Thyroid gland (tissue), 4 donors: ENCODE data around the gene NDUFA8. TPM values are rescaled to one million over a fixed set of nuclear protein-coding genes. Genes with fewer than 3 reads are reported as not detected.

Experiments
- DNase-seq, 2 donors: peaks; one replicate each; pipeline ENCODE4 v3.0.0-alpha.2; 2019
- H3K27ac ChIP-seq, 3 donors: fragments of 200-600 bp; sonication (generic); 1 replicate in 2 of 3; 2 replicates in 1 of 3; pipeline ENCODE4 v1.5.1; 2016 to 2019; ENCODE audit warnings: mild to moderate bottlenecking in 1 of 3, moderate library complexity in 1 of 3
- H3K27me3 ChIP-seq: fragments of 200-600 bp; sonication (generic); one replicate; pipeline ENCODE4 v1.5.1; 2019
- H3K36me3 ChIP-seq, 2 donors: fragments of 200-600 bp; sonication (generic); one replicate each; pipeline ENCODE4 v1.5.1; 2016 to 2019
- H3K4me1 ChIP-seq, 2 donors: fragments of 200-600 bp; sonication (generic); one replicate each; pipeline ENCODE4 v1.5.1; 2017 to 2019
- H3K4me3 ChIP-seq, 3 donors: fragments of 200-600 bp; sonication (generic); replicated peaks in 1 of 3; 1 replicate in 2 of 3; 2 replicates in 1 of 3; pipeline ENCODE4 v1.5.1; 2016; ENCODE audit warnings: mild to moderate bottlenecking in 1 of 3
- H3K9me3 ChIP-seq: fragments of 200-600 bp; sonication (generic); one replicate; pipeline ENCODE4 v1.5.1; 2017
- POLR2A ChIP-seq, 2 donors: fragments of 450-650 bp; IDR thresholded peaks; one replicate each; pipeline ENCODE4 v1.6.1; 2017; ENCODE audit warnings: antibody characterized with exemption in 2 of 2, mild to moderate bottlenecking in 2 of 2, moderate library complexity in 1 of 2
- WGBS, 2 donors: methylation state at CpG; one replicate each; pipeline ENCODE4 v1.1.5; 2017; 5-methylcytosine and 5-hydroxymethylcytosine counted together
- intact Hi-C: fragments of 100-400 bp; cut with DNase I; formaldehyde crosslinking; loops from one replicate; pipeline ENCODE4 v1.15.1; 2023
- total RNA-seq, 4 donors: library from RNA; depleted of rRNA; stranded (reverse); fragments of >200 nt; gene quantifications; one replicate each; pipeline ENCODE4 v1.2.3, GENCODE V29; 2016
- TF ChIP-seq, protein P1 (sequence below), 6 experiments: fragments of 200-600 bp in 3 of 6; fragments of 450-650 bp in 3 of 6; sonication (generic) in 3 of 6; IDR thresholded peaks; one replicate each; pipeline ENCODE4 v1.5.1; 2016 to 2019; ENCODE audit warnings: antibody characterized with exemption in 6 of 6, mild to moderate bottlenecking in 2 of 6, inconsistent platforms in 1 of 6, moderate library complexity in 1 of 6

The NDUFA8 gene
- total RNA-seq, 4 donors from 2014 or later = 18.1 to 70.7 (median 53.2) TPM

GRCh38 chr9:122179054-122179689 lies 19.6 kb upstream of the NDUFA8 start:
- no peak for DNase-seq
- 83 to 86% methylated on average over 5 of the region's 5 CpGs for WGBS, 2 donors
- Histone ChIP-seq H3K4me1 (no peaks in the 10 kb centered on the region), H3K27me3 (no peaks in the 10 kb centered on the region), H3K9me3 (no peaks in the 10 kb centered on the region), H3K27ac (no peak overlapping the region), H3K36me3 (no peaks in the 10 kb centered on the region), H3K4me3 (no peak overlapping the region)
- intact Hi-C loops = no loop called here
- no peak for TF ChIP-seq POLR2A (IDR thresholded peaks at IDR 0.05)
- TF ChIP-seq, protein P1, sequence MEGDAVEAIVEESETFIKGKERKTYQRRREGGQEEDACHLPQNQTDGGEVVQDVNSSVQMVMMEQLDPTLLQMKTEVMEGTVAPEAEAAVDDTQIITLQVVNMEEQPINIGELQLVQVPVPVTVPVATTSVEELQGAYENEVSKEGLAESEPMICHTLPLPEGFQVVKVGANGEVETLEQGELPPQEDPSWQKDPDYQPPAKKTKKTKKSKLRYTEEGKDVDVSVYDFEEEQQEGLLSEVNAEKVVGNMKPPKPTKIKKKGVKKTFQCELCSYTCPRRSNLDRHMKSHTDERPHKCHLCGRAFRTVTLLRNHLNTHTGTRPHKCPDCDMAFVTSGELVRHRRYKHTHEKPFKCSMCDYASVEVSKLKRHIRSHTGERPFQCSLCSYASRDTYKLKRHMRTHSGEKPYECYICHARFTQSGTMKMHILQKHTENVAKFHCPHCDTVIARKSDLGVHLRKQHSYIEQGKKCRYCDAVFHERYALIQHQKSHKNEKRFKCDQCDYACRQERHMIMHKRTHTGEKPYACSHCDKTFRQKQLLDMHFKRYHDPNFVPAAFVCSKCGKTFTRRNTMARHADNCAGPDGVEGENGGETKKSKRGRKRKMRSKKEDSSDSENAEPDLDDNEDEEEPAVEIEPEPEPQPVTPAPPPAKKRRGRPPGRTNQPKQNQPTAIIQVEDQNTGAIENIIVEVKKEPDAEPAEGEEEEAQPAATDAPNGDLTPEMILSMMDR (IDR thresholded peaks at IDR 0.05) = no peak

DNA sequence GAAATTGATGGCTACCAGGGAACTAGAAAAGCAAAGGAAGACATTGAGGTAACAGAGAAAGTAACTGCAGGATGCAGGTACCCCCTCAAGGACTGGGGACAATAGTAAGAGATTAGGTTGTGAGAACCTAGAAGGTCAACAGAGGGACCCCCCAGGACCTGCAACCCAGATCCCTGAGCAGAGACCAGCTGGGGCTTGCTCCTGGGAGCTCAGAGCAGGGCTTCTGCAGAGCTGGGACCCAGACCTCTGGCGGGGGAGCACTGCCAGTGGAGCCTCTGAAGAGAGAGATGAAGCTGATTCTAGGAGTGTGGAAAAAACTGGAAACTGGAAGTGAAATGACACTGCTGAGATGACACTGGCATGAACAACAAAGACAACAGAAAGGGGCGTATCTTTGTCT lies 17.3 kb upstream of the NDUFA8 start:
- intact Hi-C loops = no loop called here
- H3K36me3 ChIP-seq = no peaks in the 10 kb centered on the region
- no peaks in the 10 kb centered on the region for H3K4me1 ChIP-seq
- no peak for DNase-seq
- TF ChIP-seq, protein P1 (IDR thresholded peaks at IDR 0.05) = no peak
- TF ChIP-seq POLR2A (IDR thresholded peaks at IDR 0.05) = no peak
- no peak overlapping the region for H3K27ac ChIP-seq
- H3K4me3 ChIP-seq = no peak overlapping the region
- H3K9me3 ChIP-seq = no peaks in the 10 kb centered on the region
- H3K27me3 ChIP-seq = no peaks in the 10 kb centered on the region
- 72 to 79% methylated on average over 2 of the region's 2 CpGs for WGBS, 2 donors

DNA sequence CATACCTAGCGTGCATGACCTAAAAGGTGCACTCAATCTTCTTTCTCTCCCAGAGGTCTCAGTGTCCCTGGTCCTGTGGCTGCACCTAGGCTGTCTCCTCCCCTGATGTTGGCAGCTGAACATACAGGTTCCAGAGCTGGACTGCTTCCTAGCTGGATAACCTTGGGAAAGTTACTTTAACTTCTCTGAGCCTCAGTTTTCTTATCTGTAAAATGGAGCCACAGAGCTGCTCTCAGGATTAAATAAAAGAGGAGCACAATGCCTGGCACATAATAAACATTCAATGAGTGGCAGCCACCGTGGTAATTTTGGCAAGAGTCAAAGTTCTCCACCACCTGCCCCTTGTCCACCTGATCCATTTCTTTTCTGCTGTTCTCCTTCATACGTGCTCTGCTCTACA lies 14.1 kb upstream of the NDUFA8 start:
- Histone ChIP-seq H3K4me1 (no peaks in the 10 kb centered on the region), H3K36me3 (no peaks in the 10 kb centered on the region), H3K4me3 (no peak overlapping the region), H3K27ac (no peak overlapping the region), H3K9me3 (no peaks in the 10 kb centered on the region), H3K27me3 (no peaks in the 10 kb centered on the region)
- DNase-seq = no peak
- TF ChIP-seq POLR2A (IDR thresholded peaks at IDR 0.05) = no peak
- TF ChIP-seq, protein P1 (IDR thresholded peaks at IDR 0.05) = no peak
- intact Hi-C loops = no loop called here
- 65 to 66% methylated on average over 3 of the region's 3 CpGs for WGBS, 2 donors

- intact Hi-C loops = no loop called here
- 83 to 88% methylated on average over 7 of the region's 7 CpGs for WGBS, 2 donors
Observed at GRCh38 chr9:122172131-122172530, 12.6 kb upstream of the NDUFA8 start.

DNA sequence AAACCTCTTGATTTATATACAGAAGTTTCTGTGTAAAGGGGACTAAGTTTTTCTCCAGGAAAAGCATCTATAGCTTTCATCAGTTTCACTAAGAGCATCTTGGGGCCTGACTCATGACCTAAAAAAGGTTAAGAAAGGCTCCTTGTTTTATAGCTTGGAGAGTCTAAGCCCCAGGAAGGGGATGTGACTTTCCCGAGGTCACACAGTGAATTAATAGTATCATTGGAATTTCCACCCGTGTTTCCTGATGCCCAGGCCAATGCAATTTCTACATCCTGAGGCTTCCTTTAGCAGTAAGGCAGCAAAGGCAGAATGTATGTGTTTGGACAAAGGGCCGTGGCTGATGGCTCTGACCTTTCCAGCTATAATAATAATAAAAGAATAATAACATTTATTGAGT lies 8.8 kb upstream of the NDUFA8 start:
- Histone ChIP-seq H3K27me3 (no peaks in the 10 kb centered on the region), H3K27ac (no peak overlapping the region), H3K9me3 (no peaks in the 10 kb centered on the region), H3K36me3 (no peaks in the 10 kb centered on the region), H3K4me3 (no peak overlapping the region), H3K4me1 (no peaks in the 10 kb centered on the region)
- DNase-seq = no peak
- no peak for TF ChIP-seq POLR2A (IDR thresholded peaks at IDR 0.05)
- TF ChIP-seq, protein P1 (IDR thresholded peaks at IDR 0.05) = no peak
- 70 to 71% methylated on average over 3 of the region's 3 CpGs for WGBS, 2 donors
- intact Hi-C loops = no loop called here

More at GRCh38 chr9:122172131-122172530, 12.6 kb upstream of the NDUFA8 start:
- no peaks in the 10 kb centered on the region for H3K27me3 ChIP-seq
- H3K9me3 ChIP-seq = no peaks in the 10 kb centered on the region
- no peaks in the 10 kb centered on the region for H3K4me1 ChIP-seq
- H3K36me3 ChIP-seq = no peaks in the 10 kb centered on the region
- no peak for TF ChIP-seq POLR2A (IDR thresholded peaks at IDR 0.05)
- TF ChIP-seq, protein P1 (IDR thresholded peaks at IDR 0.05) = no peak
- no peak for DNase-seq
- no peak overlapping the region for H3K4me3 ChIP-seq
- H3K27ac ChIP-seq = no peak overlapping the region
